GM19452 (cell line): ENCODE data around the gene ITGB1BP1.

ENCODE experiments used
- ATAC-seq: cut with Tn5 transposase; IDR thresholded peaks from one replicate; pipeline ENCODE4 v1.9.1; 2021; ENCODE audit not compliant: unreplicated experiment

ITGB1BP1 gene

GRCh38 chr2:9380702-9381628 is 42.4 kb downstream of the ITGB1BP1 start:
- ATAC-seq = no peak

- no peak for ATAC-seq
These were observed 44.0 kb downstream of the ITGB1BP1 start for GRCh38 chr2:9379391-9379755.

- ATAC-seq = no peak
These were observed 44.6 kb downstream of the ITGB1BP1 start for GRCh38 chr2:9378433-9379390.

- no peak for ATAC-seq
These were observed 45.7 kb downstream of the ITGB1BP1 start for GRCh38 chr2:9377461-9378097.

GRCh38 chr2:9375857-9376428 is 47.4 kb downstream of the ITGB1BP1 start:
- no peak for ATAC-seq

GRCh38 chr2:9374071-9374730 is 49.1 kb downstream of the ITGB1BP1 start:
- ATAC-seq = no peak

- no peak for ATAC-seq
These were observed 49.9 kb downstream of the ITGB1BP1 start for GRCh38 chr2:9373476-9373875.

GRCh38 chr2:9373047-9373446 is 50.3 kb downstream of the ITGB1BP1 start:
- no peak for ATAC-seq

GRCh38 chr2:9370746-9371145 is 52.6 kb downstream of the ITGB1BP1 start:
- ATAC-seq = no peak

- no peak for ATAC-seq
These were observed 57.3 kb downstream of the ITGB1BP1 start for GRCh38 chr2:9366026-9366425.

- no peak for ATAC-seq
These were observed 57.8 kb downstream of the ITGB1BP1 start for GRCh38 chr2:9365498-9366019.

- ATAC-seq = no peak
These were observed 58.4 kb downstream of the ITGB1BP1 start for GRCh38 chr2:9364791-9365497.

- no peak for ATAC-seq
These were observed 59.0 kb downstream of the ITGB1BP1 start for GRCh38 chr2:9364373-9364772.

- no peak for ATAC-seq
These were observed 62.6 kb downstream of the ITGB1BP1 start for GRCh38 chr2:9360701-9361100.

- ATAC-seq = no peak
These were observed 63.2 kb downstream of the ITGB1BP1 start for GRCh38 chr2:9360110-9360509.

GRCh38 chr2:9359463-9359862 is 63.9 kb downstream of the ITGB1BP1 start:
- ATAC-seq = no peak

GRCh38 chr2:9358846-9359245 is 64.5 kb downstream of the ITGB1BP1 start:
- ATAC-seq = no peak

GRCh38 chr2:9356261-9356660 is 67.1 kb downstream of the ITGB1BP1 start:
- no peak for ATAC-seq

- no peak for ATAC-seq
These were observed 67.6 kb downstream of the ITGB1BP1 start for GRCh38 chr2:9355716-9356115.
